Measurements from ENCODE around the gene RALGPS1. TPM values are rescaled to one million over a fixed set of nuclear protein-coding genes. Genes with fewer than 3 reads are reported as not detected.

The RALGPS1 gene
- polyA plus RNA-seq, 4 donors = 16.6 to 53.3 (median 26.8) TPM

- Histone ChIP-seq H3K4me3 (ENCODE audit: low read depth in 1 of 3, low read length in 3 of 3) (no peak overlapping the region), H3K27me3 (ENCODE audit: control insufficient read depth in 3 of 3, insufficient read depth in 3 of 3, low read length in 3 of 3) (no peaks in the 10 kb centered on the region), H3K36me3 (ENCODE audit: control insufficient read depth in 3 of 3, insufficient read depth in 2 of 3, low read depth in 1 of 3, low read length in 3 of 3) (peaks cover 2 to 72% (median 17%) of the 10 kb centered on the region in 3 donors), H3K9me3 (ENCODE audit: control insufficient read depth in 2 of 2, insufficient read depth in 1 of 2, low read depth in 1 of 2, low read length in 1 of 2) (no peaks in the 10 kb centered on the region), H3K4me1 (ENCODE audit: control insufficient read depth in 3 of 3, insufficient read depth in 2 of 3, low read depth in 1 of 3, low read length in 2 of 3) (no peaks in the 10 kb centered on the region), H3K27ac (ENCODE audit: low read depth in 1 of 3, low read length in 2 of 3) (no peak overlapping the region)
- WGBS, 3 donors = 95 to 97% (median 95%) methylated on average over 27 of the region's 27 CpGs
- DNase-seq = no peak
- FAIRE-seq = no peak
Measured at GRCh38 chr9:127088724-127089615, 174.4 kb downstream of the RALGPS1 start.

GRCh38 chr9:127089631-127090081, 175.1 kb downstream of the RALGPS1 start:
- no peak for FAIRE-seq
- Histone ChIP-seq H3K9me3 (ENCODE audit: control insufficient read depth in 2 of 2, insufficient read depth in 1 of 2, low read depth in 1 of 2, low read length in 1 of 2) (no peaks in the 10 kb centered on the region), H3K27ac (ENCODE audit: low read depth in 1 of 3, low read length in 2 of 3) (no peak overlapping the region), H3K4me1 (ENCODE audit: control insufficient read depth in 3 of 3, insufficient read depth in 2 of 3, low read depth in 1 of 3, low read length in 2 of 3) (no peaks in the 10 kb centered on the region), H3K4me3 (ENCODE audit: low read depth in 1 of 3, low read length in 3 of 3) (no peak overlapping the region), H3K27me3 (ENCODE audit: control insufficient read depth in 3 of 3, insufficient read depth in 3 of 3, low read length in 3 of 3) (no peaks in the 10 kb centered on the region), H3K36me3 (ENCODE audit: control insufficient read depth in 3 of 3, insufficient read depth in 2 of 3, low read depth in 1 of 3, low read length in 3 of 3) (peaks cover 2 to 70% (median 17%) of the 10 kb centered on the region in 3 donors)
- WGBS, 3 donors = 92 to 99% (median 94%) methylated on average over 6 of the region's 6 CpGs
- no peak for DNase-seq

- FAIRE-seq = no peak
Measured at GRCh38 chr9:127090341-127090985, 175.9 kb downstream of the RALGPS1 start.

GRCh38 chr9:127091526-127091925, 176.9 kb downstream of the RALGPS1 start:
- peaks cover 2 to 77% (median 12%) of the 10 kb centered on the region in 3 donors for H3K36me3 ChIP-seq (ENCODE audit: control insufficient read depth in 3 of 3, insufficient read depth in 2 of 3, low read depth in 1 of 3, low read length in 3 of 3)
- no peak for FAIRE-seq
- no peak overlapping the region for H3K27ac ChIP-seq (ENCODE audit: low read depth in 1 of 3, low read length in 2 of 3)

More at GRCh38 chr9:127090341-127090985, 175.9 kb downstream of the RALGPS1 start:
- Histone ChIP-seq H3K27me3 (ENCODE audit: control insufficient read depth in 3 of 3, insufficient read depth in 3 of 3, low read length in 3 of 3) (no peaks in the 10 kb centered on the region), H3K4me3 (ENCODE audit: low read depth in 1 of 3, low read length in 3 of 3) (no peak overlapping the region), H3K9me3 (ENCODE audit: control insufficient read depth in 2 of 2, insufficient read depth in 1 of 2, low read depth in 1 of 2, low read length in 1 of 2) (no peaks in the 10 kb centered on the region), H3K36me3 (ENCODE audit: control insufficient read depth in 3 of 3, insufficient read depth in 2 of 3, low read depth in 1 of 3, low read length in 3 of 3) (peaks cover 2 to 71% (median 17%) of the 10 kb centered on the region in 3 donors), H3K4me1 (ENCODE audit: control insufficient read depth in 3 of 3, insufficient read depth in 2 of 3, low read depth in 1 of 3, low read length in 2 of 3) (no peaks in the 10 kb centered on the region), H3K27ac (ENCODE audit: low read depth in 1 of 3, low read length in 2 of 3) (no peak overlapping the region)
- no peak for DNase-seq
- WGBS, 3 donors = 89 to 90% (median 90%) methylated on average over 6 of the region's 6 CpGs

GRCh38 chr9:127092041-127092608, 177.5 kb downstream of the RALGPS1 start:
- Histone ChIP-seq H3K27me3 (ENCODE audit: control insufficient read depth in 3 of 3, insufficient read depth in 3 of 3, low read length in 3 of 3) (no peaks in the 10 kb centered on the region), H3K36me3 (ENCODE audit: control insufficient read depth in 3 of 3, insufficient read depth in 2 of 3, low read depth in 1 of 3, low read length in 3 of 3) (peaks cover 2 to 75% (median 9%) of the 10 kb centered on the region in 3 donors), H3K4me1 (ENCODE audit: control insufficient read depth in 3 of 3, insufficient read depth in 2 of 3, low read depth in 1 of 3, low read length in 2 of 3) (no peaks in the 10 kb centered on the region), H3K27ac (ENCODE audit: low read depth in 1 of 3, low read length in 2 of 3) (no peak overlapping the region), H3K9me3 (ENCODE audit: control insufficient read depth in 2 of 2, insufficient read depth in 1 of 2, low read depth in 1 of 2, low read length in 1 of 2) (no peaks in the 10 kb centered on the region), H3K4me3 (ENCODE audit: low read depth in 1 of 3, low read length in 3 of 3) (no peak overlapping the region)
- 78 to 88% (median 83%) methylated on average over 11 of the region's 11 CpGs for WGBS, 3 donors
- no peak for FAIRE-seq
- no peak for DNase-seq

More at GRCh38 chr9:127091526-127091925, 176.9 kb downstream of the RALGPS1 start:
- Histone ChIP-seq H3K9me3 (ENCODE audit: control insufficient read depth in 2 of 2, insufficient read depth in 1 of 2, low read depth in 1 of 2, low read length in 1 of 2) (no peaks in the 10 kb centered on the region), H3K4me1 (ENCODE audit: control insufficient read depth in 3 of 3, insufficient read depth in 2 of 3, low read depth in 1 of 3, low read length in 2 of 3) (no peaks in the 10 kb centered on the region), H3K4me3 (ENCODE audit: low read depth in 1 of 3, low read length in 3 of 3) (no peak overlapping the region), H3K27me3 (ENCODE audit: control insufficient read depth in 3 of 3, insufficient read depth in 3 of 3, low read length in 3 of 3) (no peaks in the 10 kb centered on the region)
- no peak for DNase-seq
- WGBS, 3 donors = 96 to 97% (median 97%) methylated on average over 13 of the region's 13 CpGs

GRCh38 chr9:127093319-127094020, 178.9 kb downstream of the RALGPS1 start:
- no peak overlapping the region for H3K4me3 ChIP-seq (ENCODE audit: low read depth in 1 of 3, low read length in 3 of 3)
- FAIRE-seq (no peak), DNase-seq (no peak)
- no peaks in the 10 kb centered on the region for H3K9me3 ChIP-seq (ENCODE audit: control insufficient read depth in 2 of 2, insufficient read depth in 1 of 2, low read depth in 1 of 2, low read length in 1 of 2)
- H3K36me3 ChIP-seq (ENCODE audit: control insufficient read depth in 3 of 3, insufficient read depth in 2 of 3, low read depth in 1 of 3, low read length in 3 of 3) = peaks cover 0 to 75% (median 9%) of the 10 kb centered on the region in 3 donors
- WGBS, 3 donors = 94 to 96% (median 96%) methylated on average over 17 of the region's 17 CpGs
- H3K27me3 ChIP-seq (ENCODE audit: control insufficient read depth in 3 of 3, insufficient read depth in 3 of 3, low read length in 3 of 3) = no peaks in the 10 kb centered on the region
- no peak overlapping the region for H3K27ac ChIP-seq (ENCODE audit: low read depth in 1 of 3, low read length in 2 of 3)
- no peaks in the 10 kb centered on the region for H3K4me1 ChIP-seq (ENCODE audit: control insufficient read depth in 3 of 3, insufficient read depth in 2 of 3, low read depth in 1 of 3, low read length in 2 of 3)

- WGBS, 3 donors = 87 to 89% (median 88%) methylated on average over 5 of the region's 5 CpGs
- Histone ChIP-seq H3K27me3 (ENCODE audit: control insufficient read depth in 3 of 3, insufficient read depth in 3 of 3, low read length in 3 of 3) (no peaks in the 10 kb centered on the region), H3K4me3 (ENCODE audit: low read depth in 1 of 3, low read length in 3 of 3) (no peak overlapping the region), H3K36me3 (ENCODE audit: control insufficient read depth in 3 of 3, insufficient read depth in 2 of 3, low read depth in 1 of 3, low read length in 3 of 3) (peaks cover 0 to 68% (median 3%) of the 10 kb centered on the region in 3 donors), H3K27ac (ENCODE audit: low read depth in 1 of 3, low read length in 2 of 3) (no peak overlapping the region), H3K9me3 (ENCODE audit: control insufficient read depth in 2 of 2, insufficient read depth in 1 of 2, low read depth in 1 of 2, low read length in 1 of 2) (no peaks in the 10 kb centered on the region), H3K4me1 (ENCODE audit: control insufficient read depth in 3 of 3, insufficient read depth in 2 of 3, low read depth in 1 of 3, low read length in 2 of 3) (no peaks in the 10 kb centered on the region)
- DNase-seq (peak; percentile 21 to 29), FAIRE-seq (no peak)
Measured at GRCh38 chr9:127095411-127095810, 180.8 kb downstream of the RALGPS1 start.

GRCh38 chr9:127096208-127096607, 181.6 kb downstream of the RALGPS1 start:
- WGBS, 3 donors = 84 to 96% (median 92%) methylated on average over 13 of the region's 13 CpGs
- Histone ChIP-seq H3K36me3 (ENCODE audit: control insufficient read depth in 3 of 3, insufficient read depth in 2 of 3, low read depth in 1 of 3, low read length in 3 of 3) (peaks cover 0 to 67% (median 0%) of the 10 kb centered on the region in 3 donors), H3K27ac (ENCODE audit: low read depth in 1 of 3, low read length in 2 of 3) (no peak overlapping the region), H3K9me3 (ENCODE audit: control insufficient read depth in 2 of 2, insufficient read depth in 1 of 2, low read depth in 1 of 2, low read length in 1 of 2) (no peaks in the 10 kb centered on the region), H3K4me3 (ENCODE audit: low read depth in 1 of 3, low read length in 3 of 3) (no peak overlapping the region), H3K27me3 (ENCODE audit: control insufficient read depth in 3 of 3, insufficient read depth in 3 of 3, low read length in 3 of 3) (no peaks in the 10 kb centered on the region), H3K4me1 (ENCODE audit: control insufficient read depth in 3 of 3, insufficient read depth in 2 of 3, low read depth in 1 of 3, low read length in 2 of 3) (no peaks in the 10 kb centered on the region)
- no peak for DNase-seq
- no peak for FAIRE-seq
